HUDEP-2 (cell line): ENCODE measurements around the gene TRAP1.

ENCODE experiments used
- DNase-seq, 76 experiments: peaks; one replicate each; lab custom pipeline; 2025; ENCODE audit not compliant: unreplicated experiment in 76 of 76; lab: John Stamatoyannopoulos, UW

Gene TRAP1

GRCh38 chr16:3737181-3737580, 19.9 kb upstream of the TRAP1 start:
- no peak for DNase-seq

- DNase-seq: no peak
Measured at GRCh38 chr16:3736116-3736515, 18.8 kb upstream of the TRAP1 start.

- no peak for DNase-seq
Measured at GRCh38 chr16:3735541-3735940, 18.2 kb upstream of the TRAP1 start.

- no peak for DNase-seq
Measured at GRCh38 chr16:3734758-3735221, 17.5 kb upstream of the TRAP1 start.

- DNase-seq: no peak
Measured at GRCh38 chr16:3734084-3734757, 16.9 kb upstream of the TRAP1 start.

- DNase-seq: no peak
Measured at GRCh38 chr16:3732171-3732570, 14.8 kb upstream of the TRAP1 start.

GRCh38 chr16:3731126-3731935, 14.0 kb upstream of the TRAP1 start:
- DNase-seq: no peak

- DNase-seq: no peak
Measured at GRCh38 chr16:3730161-3731125, 13.1 kb upstream of the TRAP1 start.

- DNase-seq: no peak
Measured at GRCh38 chr16:3729161-3730112, 12.1 kb upstream of the TRAP1 start.

- DNase-seq: no peak
Measured at GRCh38 chr16:3728424-3729160, 11.3 kb upstream of the TRAP1 start.

GRCh38 chr16:3727806-3728381, 10.6 kb upstream of the TRAP1 start:
- no peak for DNase-seq

GRCh38 chr16:3726021-3726687, 8.8 kb upstream of the TRAP1 start:
- no peak for DNase-seq

GRCh38 chr16:3725276-3725675, 8.0 kb upstream of the TRAP1 start:
- no peak for DNase-seq

- DNase-seq: no peak
Measured at GRCh38 chr16:3722508-3722907, 5.2 kb upstream of the TRAP1 start.

- no peak for DNase-seq
Measured at GRCh38 chr16:3720418-3720817, 3.1 kb upstream of the TRAP1 start.

- DNase-seq: no peak
Measured at GRCh38 chr16:3718628-3719027, 1.3 kb upstream of the TRAP1 start.

GRCh38 chr16:3718019-3718391, 681 bp upstream of the TRAP1 start:
- DNase-seq: peak in 2 of 76 experiments; percentile 13 to 64

GRCh38 chr16:3716831-3717234, 491 bp downstream of the TRAP1 start:
- DNase-seq: peak in 52 of 76 experiments; percentile 3 to 58 (median 28)
